A549 treated with AZD2906 at 1 μM for 4 hours (cell line): Measurements from ENCODE around the gene ATP5MC3. TPM values are rescaled to one million over a fixed set of nuclear protein-coding genes. Genes with fewer than 3 reads are reported as not detected.

Experiments used
- total RNA-seq: library from RNA; stranded (reverse); fragments of 200-300 nt; extraction: Qiagen RNA extraction; gene quantifications from 5 replicates; pipeline ENCODE4 v1.2.3, GENCODE V29; 2022

The ATP5MC3 gene
- 374 to 506 TPM (median 495 TPM) in 5 replicates for total RNA-seq

GRCh38 chr2:175181104-175181876 is at the start of gene ATP5MC3:
ATP5MC3 (minus strand) TSS chr2:175181710; CDS start chr2:175181393, 317 bp downstream.

DNA sequence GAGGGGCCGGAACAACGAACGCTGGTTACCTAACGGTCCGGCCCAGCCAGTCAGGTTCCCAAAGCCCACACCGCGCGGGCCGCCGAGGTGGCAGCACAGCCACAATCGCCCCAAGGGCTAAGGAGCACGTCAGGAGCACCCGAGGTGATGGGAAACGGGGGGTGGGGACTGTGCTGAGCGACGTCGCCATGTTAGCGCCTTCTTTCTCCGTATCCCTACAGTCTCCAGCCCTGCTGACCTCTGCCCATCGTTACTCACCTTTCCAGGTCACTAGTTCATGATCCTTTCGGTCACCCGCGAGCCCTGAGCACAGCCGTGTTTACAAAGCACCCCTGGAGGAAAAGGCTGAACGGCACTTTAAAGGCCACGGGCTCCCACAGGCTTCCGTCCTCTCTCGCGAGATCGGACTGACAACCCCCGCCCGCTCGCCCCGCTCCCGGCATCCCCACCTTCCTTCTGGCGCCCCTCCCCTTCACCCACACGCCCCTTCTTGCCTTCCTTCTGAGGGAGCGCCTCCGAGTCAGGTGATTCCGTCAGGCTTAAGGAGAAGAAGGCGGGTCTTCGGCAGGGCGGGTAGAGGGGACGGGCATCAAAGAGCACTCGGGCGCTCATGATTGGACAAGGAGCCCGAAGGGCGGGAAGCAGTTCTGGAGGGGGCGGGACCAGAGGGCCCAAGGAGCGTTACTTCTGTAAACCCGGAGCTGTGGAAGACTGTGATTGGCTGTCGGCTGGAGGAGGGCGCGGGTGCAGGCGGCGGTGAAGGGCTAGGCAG is 13.5 kb downstream of the ATP5MC3 start, which contains the start of gene ATF2:
Gene ATF2, minus strand, starts transcription at position 412 of the 772 bp plus-strand sequence. CDS start 31,760 bp downstream, outside the sequence.

Other genes with a start within 250 kb of the ATP5MC3 start
- 15.3 to 19.6 TPM (median 16.0 TPM) in 5 replicates for gene CHN1, start 176.3 kb downstream of the ATP5MC3 start, total RNA-seq
- 14.8 to 21.3 TPM (median 18.0 TPM) in 5 replicates for gene ATF2, start 13.5 kb downstream of the ATP5MC3 start, total RNA-seq